KMS-11 (cell line): Measurements from ENCODE around the gene CPZ.
"Not testable (repeated sequence)": the region's sequence is repeated elsewhere in the genome, so short reads cannot be mapped to it uniquely, and the experiment has no call there.

Source experiments
- H2AFZ ChIP-seq: fragments of 200-600 bp; sonication (generic); 2 replicates; pipeline ENCODE4 v1.6.1; 2016; ENCODE audit warnings: antibody characterized with exemption, mixed run types, low read depth
- H3K27ac ChIP-seq: fragments of 200-600 bp; sonication (generic); 2 replicates; pipeline ENCODE4 v1.6.1; 2016; ENCODE audit warnings: mild to moderate bottlenecking, mixed run types
- H3K27me3 ChIP-seq: fragments of 200-600 bp; sonication (generic); 2 replicates; pipeline ENCODE4 v1.6.1; 2017; ENCODE audit warnings: mild to moderate bottlenecking, low read depth, mixed run types, moderate library complexity; ENCODE audit not compliant: insufficient read depth
- H3K36me3 ChIP-seq: fragments of 200-600 bp; sonication (generic); 2 replicates; pipeline ENCODE4 v1.6.1; 2017; ENCODE audit warnings: mild to moderate bottlenecking, mixed run types; ENCODE audit not compliant: insufficient read depth
- H3K4me1 ChIP-seq: fragments of 200-600 bp; sonication (generic); 2 replicates; pipeline ENCODE4 v1.6.1; 2016; ENCODE audit warnings: mild to moderate bottlenecking, low read depth, mixed run types; ENCODE audit not compliant: poor library complexity, severe bottlenecking
- H3K4me2 ChIP-seq: fragments of 200-600 bp; sonication (generic); 2 replicates; pipeline ENCODE4 v1.7.0; 2016; ENCODE audit warnings: mild to moderate bottlenecking, mixed run types
- H3K4me3 ChIP-seq: fragments of 200-600 bp; sonication (generic); IDR thresholded peaks from 2 replicates; pipeline ENCODE4 v1.6.1; 2017; ENCODE audit warnings: low read depth, low read length, mixed read lengths; ENCODE audit not compliant: insufficient read depth
- H3K79me2 ChIP-seq: fragments of 200-600 bp; sonication (generic); 2 replicates; pipeline ENCODE4 v1.6.1; 2016; ENCODE audit warnings: low read depth, mixed run types; ENCODE audit not compliant: insufficient read depth
- H3K9ac ChIP-seq: fragments of 200-600 bp; sonication (generic); 2 replicates; pipeline ENCODE4 v1.6.1; 2016; ENCODE audit warnings: mild to moderate bottlenecking, mixed run types
- H4K20me1 ChIP-seq: fragments of 200-600 bp; sonication (generic); 2 replicates; pipeline ENCODE4 v1.6.1; 2016; ENCODE audit warnings: mild to moderate bottlenecking, mixed run types; ENCODE audit not compliant: insufficient read depth
- CTCF ChIP-seq: fragments of 200-600 bp; sonication (generic); conservative IDR thresholded peaks from 2 replicates; pipeline ENCODE4 v1.6.1; 2017; ENCODE audit warnings: low read depth, mild to moderate bottlenecking, antibody characterized with exemption, low read length, moderate library complexity, mixed read lengths

CPZ gene

GRCh38 chr4:8616831-8617230 lies 24.3 kb downstream of the CPZ start:
- H3K9ac ChIP-seq: no peak overlapping the region
- no peak overlapping the region for H3K4me2 ChIP-seq
- no peaks in the 10 kb centered on the region for H3K36me3 ChIP-seq
- H4K20me1 ChIP-seq: no peaks in the 10 kb centered on the region
- no peaks in the 10 kb centered on the region; the same call in 1 of the 2 replicates for H3K27me3 ChIP-seq
- H2AFZ ChIP-seq: no peak overlapping the region
- H3K79me2 ChIP-seq: no peaks in the 10 kb centered on the region
- no peak overlapping the region for H3K27ac ChIP-seq
- H3K4me1 ChIP-seq: no peaks in the 10 kb centered on the region
- TF ChIP-seq CTCF: no peak
- H3K4me3 ChIP-seq: no peak overlapping the region

- Histone ChIP-seq H3K36me3 (no peaks in the 10 kb centered on the region), H3K79me2 (no peaks in the 10 kb centered on the region), H3K27ac (no peak overlapping the region), H3K27me3 (no peaks in the 10 kb centered on the region; the same call in 1 of the 2 replicates), H4K20me1 (no peaks in the 10 kb centered on the region), H3K4me1 (no peaks in the 10 kb centered on the region), H3K4me3 (no peak overlapping the region), H2AFZ (no peak overlapping the region), H3K9ac (no peak overlapping the region), H3K4me2 (no peak overlapping the region)
- TF ChIP-seq CTCF: no peak
Measured at GRCh38 chr4:8617486-8618040, 25.0 kb downstream of the CPZ start.

GRCh38 chr4:8618421-8618820 lies 25.9 kb downstream of the CPZ start:
- H4K20me1 ChIP-seq: no peaks in the 10 kb centered on the region
- no peak for TF ChIP-seq CTCF
- no peak overlapping the region for H3K9ac ChIP-seq
- no peak overlapping the region for H3K4me2 ChIP-seq
- H3K27me3 ChIP-seq: no peaks in the 10 kb centered on the region; the same call in 1 of the 2 replicates
- H3K79me2 ChIP-seq: no peaks in the 10 kb centered on the region
- H3K36me3 ChIP-seq: no peaks in the 10 kb centered on the region
- H2AFZ ChIP-seq: no peak overlapping the region
- no peak overlapping the region for H3K27ac ChIP-seq
- no peak overlapping the region for H3K4me3 ChIP-seq
- no peaks in the 10 kb centered on the region for H3K4me1 ChIP-seq

- H4K20me1 ChIP-seq: no peaks in the 10 kb centered on the region
- no peaks in the 10 kb centered on the region for H3K79me2 ChIP-seq
- H3K9ac ChIP-seq: no peak overlapping the region
- H3K4me3 ChIP-seq: no peak overlapping the region
- H3K36me3 ChIP-seq: no peaks in the 10 kb centered on the region
- no peaks in the 10 kb centered on the region; the same call in 1 of the 2 replicates for H3K27me3 ChIP-seq
- no peak overlapping the region for H3K4me2 ChIP-seq
- H3K27ac ChIP-seq: no peak overlapping the region
- H3K4me1 ChIP-seq: no peaks in the 10 kb centered on the region
- no peak overlapping the region for H2AFZ ChIP-seq
- no peak for TF ChIP-seq CTCF
Measured at GRCh38 chr4:8618961-8619720, 26.6 kb downstream of the CPZ start.

GRCh38 chr4:8621135-8621534 lies 28.6 kb downstream of the CPZ start:
- H2AFZ ChIP-seq, H3K4me3 ChIP-seq, H3K9ac ChIP-seq, H3K27me3 ChIP-seq, H3K36me3 ChIP-seq, H4K20me1 ChIP-seq, H3K4me1 ChIP-seq, H3K27ac ChIP-seq, H3K79me2 ChIP-seq, H3K4me2 ChIP-seq: not testable (repeated sequence)

- not testable (repeated sequence) for H3K4me3 ChIP-seq, H3K27me3 ChIP-seq, H3K4me2 ChIP-seq, H3K36me3 ChIP-seq, H3K9ac ChIP-seq, H3K4me1 ChIP-seq, H4K20me1 ChIP-seq, H2AFZ ChIP-seq, H3K27ac ChIP-seq, H3K79me2 ChIP-seq
Measured at GRCh38 chr4:8624601-8625272, 32.2 kb downstream of the CPZ start.
